H9 (cell line): ENCODE results near the gene ARFGEF2. TPM values are rescaled to one million over a fixed set of nuclear protein-coding genes. Genes with fewer than 3 reads are reported as not detected.

Experiments
- DNase-seq: peaks from one replicate; pipeline ENCODE4 v3.0.0-alpha.2; 2017
- H2AFZ ChIP-seq: one replicate; pipeline ENCODE4 v1.6.1; 2013; ENCODE audit warnings: mild to moderate bottlenecking, low read length, control low read depth, moderate library complexity
- H2AK5ac ChIP-seq: 2 replicates; pipeline ENCODE4 v1.6.1; 2013; ENCODE audit warnings: low read length, control low read depth, mixed read lengths; ENCODE audit not compliant: insufficient read length
- H2BK120ac ChIP-seq: one replicate; pipeline ENCODE4 v1.6.1; 2013; ENCODE audit warnings: low read depth, mild to moderate bottlenecking, low read length, control low read depth, inconsistent platforms; ENCODE audit not compliant: poor library complexity, severe bottlenecking
- H2BK12ac ChIP-seq: 2 replicates; pipeline ENCODE4 v1.6.1; 2013; ENCODE audit warnings: low read length, control low read depth, mixed read lengths, low read depth; ENCODE audit not compliant: insufficient read length
- H2BK15ac ChIP-seq: 2 replicates; pipeline ENCODE4 v1.6.1; 2013; ENCODE audit warnings: low read depth, low read length, control low read depth
- H2BK20ac ChIP-seq: one replicate; pipeline ENCODE4 v1.6.1; 2013; ENCODE audit warnings: low read depth, mild to moderate bottlenecking, low read length, control low read depth, inconsistent platforms; ENCODE audit not compliant: poor library complexity, severe bottlenecking
- H2BK5ac ChIP-seq: 2 replicates; pipeline ENCODE4 v1.6.1; 2013; ENCODE audit warnings: low read length, control low read depth, mixed read lengths; ENCODE audit not compliant: insufficient read length
- H3K14ac ChIP-seq: 2 replicates; pipeline ENCODE4 v1.6.1; 2013; ENCODE audit warnings: low read length, control low read depth; ENCODE audit not compliant: insufficient read depth
- H3K18ac ChIP-seq: 2 replicates; pipeline ENCODE4 v1.6.1; 2013; ENCODE audit warnings: low read depth, mild to moderate bottlenecking, mixed read lengths, low read length, control low read depth; ENCODE audit not compliant: insufficient read length
- H3K23ac ChIP-seq: 2 replicates; pipeline ENCODE4 v1.6.1; 2013; ENCODE audit warnings: low read length, control low read depth, mixed read lengths, low read depth; ENCODE audit not compliant: insufficient read length
- H3K23me2 ChIP-seq: 2 replicates; pipeline ENCODE4 v1.6.1; 2013; ENCODE audit warnings: low read depth, mild to moderate bottlenecking, mixed read lengths, low read length, control low read depth; ENCODE audit not compliant: insufficient read length, poor library complexity, severe bottlenecking
- H3K27ac ChIP-seq: 2 replicates; pipeline ENCODE4 v1.5.1; 2013; ENCODE audit warnings: low read length, control low read depth, mixed read lengths, low read depth; ENCODE audit not compliant: insufficient read length
- H3K27me3 ChIP-seq: 2 replicates; pipeline ENCODE4 v1.6.1; 2013; ENCODE audit warnings: low read length, control low read depth, inconsistent platforms; ENCODE audit not compliant: insufficient read depth
- H3K4ac ChIP-seq: 2 replicates; pipeline ENCODE4 v1.6.1; 2013; ENCODE audit warnings: low read depth, mild to moderate bottlenecking, control low read depth, inconsistent platforms, low read length, moderate library complexity
- H3K4me1 ChIP-seq: 2 replicates; pipeline ENCODE4 v1.6.1; 2013; ENCODE audit warnings: low read length, control low read depth, inconsistent platforms; ENCODE audit not compliant: insufficient read depth
- H3K4me2 ChIP-seq: 2 replicates; pipeline ENCODE4 v1.6.1; 2013; ENCODE audit warnings: low read length, control low read depth, mixed read lengths; ENCODE audit not compliant: insufficient read length, insufficient read depth
- H3K56ac ChIP-seq: 2 replicates; pipeline ENCODE4 v1.6.1; 2013; ENCODE audit warnings: low read depth, mild to moderate bottlenecking, mixed read lengths, low read length, control low read depth; ENCODE audit not compliant: insufficient read length
- H3K79me1 ChIP-seq: 2 replicates; pipeline ENCODE4 v1.6.1; 2013; ENCODE audit warnings: low read depth, mild to moderate bottlenecking, moderate library complexity, low read length, control low read depth, inconsistent platforms; ENCODE audit not compliant: insufficient read depth, poor library complexity, severe bottlenecking
- H3K79me2 ChIP-seq: 2 replicates; pipeline ENCODE4 v1.6.1; 2013; ENCODE audit warnings: low read length, control low read depth, inconsistent platforms; ENCODE audit not compliant: insufficient read depth
- H3K9ac ChIP-seq: 2 replicates; pipeline ENCODE4 v1.6.1; 2013; ENCODE audit warnings: low read length, control low read depth, mixed read lengths; ENCODE audit not compliant: insufficient read length; ENCODE audit errors: extremely low read depth
- H3K9me3 ChIP-seq: one replicate; pipeline ENCODE4 v1.6.1; 2013; ENCODE audit warnings: low read depth, low read length, inconsistent platforms; ENCODE audit not compliant: control insufficient read depth
- H3T11ph ChIP-seq: one replicate; pipeline ENCODE4 v1.6.1; 2013; ENCODE audit warnings: mild to moderate bottlenecking, low read length, control low read depth, inconsistent platforms
- H4K20me1 ChIP-seq: one replicate; pipeline ENCODE4 v1.6.1; 2013; ENCODE audit not compliant: control insufficient read depth, insufficient read length, insufficient read depth
- H4K5ac ChIP-seq: 2 replicates; pipeline ENCODE4 v1.6.1; 2013; ENCODE audit warnings: low read depth, mild to moderate bottlenecking, mixed read lengths, low read length, control low read depth; ENCODE audit not compliant: insufficient read length
- H4K8ac ChIP-seq: replicated peaks from 2 replicates; pipeline ENCODE4 v1.6.1; 2013; ENCODE audit warnings: low read length, control low read depth, mixed read lengths, low read depth; ENCODE audit not compliant: insufficient read length
- H4K91ac ChIP-seq: 2 replicates; pipeline ENCODE4 v1.6.1; 2013; ENCODE audit warnings: low read depth, mild to moderate bottlenecking, moderate library complexity, mixed read lengths, low read length, control low read depth; ENCODE audit not compliant: insufficient read length
- H3K27ac Mint-ChIP-seq, 3 experiments: 2 replicates in 2 of 3; 3 replicates in 1 of 3; pipeline ENCODE4 v1.8.0; 2020 to 2021; ENCODE audit warnings: mixed read lengths in 3 of 3, mild to moderate bottlenecking in 1 of 3, moderate library complexity in 1 of 3
- H3K27me3 Mint-ChIP-seq: 2 replicates; pipeline ENCODE4 v1.8.0; 2021; ENCODE audit warnings: low read depth, mild to moderate bottlenecking, moderate library complexity, mixed read lengths
- H3K36me3 Mint-ChIP-seq, 3 experiments: 2 replicates in 2 of 3; 3 replicates in 1 of 3; pipeline ENCODE4 v1.8.0; 2020 to 2021; ENCODE audit warnings: low read depth in 3 of 3, mixed read lengths in 3 of 3; ENCODE audit not compliant: insufficient read depth in 1 of 3
- H3K4me1 Mint-ChIP-seq, 2 experiments: 2 replicates each; pipeline ENCODE4 v1.8.0; 2020; ENCODE audit warnings: mixed read lengths in 2 of 2
- H3K4me3 Mint-ChIP-seq, 2 experiments: 2 replicates in 1 of 2; 3 replicates in 1 of 2; pipeline ENCODE4 v1.8.0; 2020 to 2021; ENCODE audit warnings: mild to moderate bottlenecking in 2 of 2, mixed read lengths in 2 of 2, moderate library complexity in 1 of 2
- H3K9me3 Mint-ChIP-seq, 2 experiments: 2 replicates in 1 of 2; 3 replicates in 1 of 2; pipeline ENCODE4 v1.8.0; 2020; ENCODE audit warnings: mild to moderate bottlenecking in 2 of 2, mixed read lengths in 2 of 2, moderate library complexity in 1 of 2
- WGBS: extraction: QIAGEN DNeasy Blood & Tissue Kit; methylation state at CpG from one replicate; pipeline ENCODE4 v1.1.7; 2013; ENCODE audit warnings: missing lambda C conversion rate, low lambda C conversion rate, mixed read lengths; ENCODE audit not compliant: insufficient read length; ENCODE audit errors: extremely low coverage; 5-methylcytosine and 5-hydroxymethylcytosine counted together
- total RNA-seq: library from RNA; stranded (reverse); gene quantifications from 2 replicates; pipeline ENCODE4 v1.2.1, GENCODE V29; 2021
- TF ChIP-seq, protein P1 (sequence below): fragments of 200-600 bp; sonication (generic); conservative IDR thresholded peaks from 3 replicates; pipeline ENCODE4 v1.8.0; 2021; ENCODE audit warnings: antibody characterized with exemption, mild to moderate bottlenecking

The ARFGEF2 gene
- total RNA-seq, 1 experiment from 2014 or later, result 16.6 TPM

DNA sequence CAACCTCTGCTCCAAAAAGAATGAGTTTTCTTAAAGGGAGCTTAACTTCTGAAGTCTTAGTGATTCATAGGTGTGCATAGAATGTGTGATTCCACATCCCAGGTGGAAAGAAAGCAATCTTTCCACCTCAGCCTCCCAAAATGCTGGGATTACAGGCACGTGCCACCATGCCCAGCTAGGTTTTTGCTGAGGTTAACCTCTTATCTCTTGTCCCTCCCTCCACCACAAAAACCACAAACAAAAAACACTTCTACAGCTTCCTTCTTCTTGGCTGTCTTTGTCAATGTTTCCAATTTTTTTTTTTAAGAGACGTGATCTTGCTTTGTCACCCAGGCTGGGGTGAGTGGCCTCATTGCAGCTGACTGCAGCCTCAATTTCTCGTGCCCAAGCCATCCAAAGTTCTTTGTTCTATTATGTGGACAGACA, 116.5 kb downstream of the ARFGEF2 start:
- Histone ChIP-seq H4K20me1 (no peaks in the 10 kb centered on the region), H3K23me2 (no peaks in the 10 kb centered on the region), H2BK12ac (no peak overlapping the region), H3K18ac (no peak overlapping the region), H3K9me3 (no peaks in the 10 kb centered on the region), H3K9ac (no peak overlapping the region), H3K14ac (no peak overlapping the region), H2BK15ac (no peak overlapping the region), H3K4ac (no peak overlapping the region), H3K79me1 (no peaks in the 10 kb centered on the region), H2BK120ac (no peak overlapping the region), H3K27me3 (no peaks in the 10 kb centered on the region), H2BK5ac (no peak overlapping the region), H2BK20ac (no peak overlapping the region), H4K5ac (no peak overlapping the region), H3K56ac (no peak overlapping the region), H4K91ac (no peak overlapping the region), H3K4me2 (no peak overlapping the region), H2AFZ (no peak overlapping the region), H3K4me1 (no peaks in the 10 kb centered on the region), H4K8ac (no peak overlapping the region), H3K23ac (no peak overlapping the region), H3K27ac (no peak overlapping the region), H3K79me2 (no peaks in the 10 kb centered on the region), H2AK5ac (no peak overlapping the region), H3T11ph (no peak overlapping the region)
- no peak for DNase-seq
- TF ChIP-seq, protein P1, sequence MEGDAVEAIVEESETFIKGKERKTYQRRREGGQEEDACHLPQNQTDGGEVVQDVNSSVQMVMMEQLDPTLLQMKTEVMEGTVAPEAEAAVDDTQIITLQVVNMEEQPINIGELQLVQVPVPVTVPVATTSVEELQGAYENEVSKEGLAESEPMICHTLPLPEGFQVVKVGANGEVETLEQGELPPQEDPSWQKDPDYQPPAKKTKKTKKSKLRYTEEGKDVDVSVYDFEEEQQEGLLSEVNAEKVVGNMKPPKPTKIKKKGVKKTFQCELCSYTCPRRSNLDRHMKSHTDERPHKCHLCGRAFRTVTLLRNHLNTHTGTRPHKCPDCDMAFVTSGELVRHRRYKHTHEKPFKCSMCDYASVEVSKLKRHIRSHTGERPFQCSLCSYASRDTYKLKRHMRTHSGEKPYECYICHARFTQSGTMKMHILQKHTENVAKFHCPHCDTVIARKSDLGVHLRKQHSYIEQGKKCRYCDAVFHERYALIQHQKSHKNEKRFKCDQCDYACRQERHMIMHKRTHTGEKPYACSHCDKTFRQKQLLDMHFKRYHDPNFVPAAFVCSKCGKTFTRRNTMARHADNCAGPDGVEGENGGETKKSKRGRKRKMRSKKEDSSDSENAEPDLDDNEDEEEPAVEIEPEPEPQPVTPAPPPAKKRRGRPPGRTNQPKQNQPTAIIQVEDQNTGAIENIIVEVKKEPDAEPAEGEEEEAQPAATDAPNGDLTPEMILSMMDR, result no peak
- Mint-ChIP-seq H3K9me3 (no peaks in the 10 kb centered on the region), H3K27ac (peak overlapping the region; percentile 62 to 68 (median 66); a peak in 6 of 7 replicates), H3K27me3 (no peaks in the 10 kb centered on the region), H3K36me3 (peaks cover under 1 to 8% (median 8%) of the 10 kb centered on the region in 3 experiments; a peak in 6 of 7 replicates), H3K4me1 (peaks cover 4 to 8% of the 10 kb centered on the region in 2 experiments; a peak in 3 of 4 replicates), H3K4me3 (no peak overlapping the region)
- WGBS, result no CpG with 5 or more reads among the region's 3 CpGs
